K562 (cell line): ENCODE results near the gene MTSS2. TPM values are rescaled to one million over a fixed set of nuclear protein-coding genes. Genes with fewer than 3 reads are reported as not detected.

ENCODE experiments used
- ATAC-seq: fragments of 200-7000 bp; cut with Tn5 transposase; 3 replicates; pipeline ENCODE4 v1.9.1; 2020; ENCODE audit warnings: moderate library complexity
- BruUV-seq: library from RNA; stranded (reverse); fragments of 400-500 nt; replicated peaks from 2 replicates; lab custom pipeline; 2021; lab: Mats Ljungman, UMichigan
- CTCF ChIA-PET: fragments of 300-600 bp; formaldehyde crosslinking; extraction: SDS; loops from one replicate; lab custom pipeline; 2021; ENCODE audit warnings: low intra/inter-chr PET ratio; lab: Yijun Ruan, JAX
- POLR2A ChIA-PET: fragments of 300-600, 350-650 bp; sonication (Branson Sonifier 250); formaldehyde crosslinking; extraction: SDS; loops from one replicate; lab custom pipeline; 2021; ENCODE audit warnings: antibody characterized with exemption, inconsistent platforms; lab: Yijun Ruan, JAX
- DNase-seq, 4 experiments: peaks; one replicate each; pipeline versions ENCODE4 v3.0.0 to v3.0.0-alpha.2; 2011 to 2018; ENCODE audit warnings: low spot score in 3 of 4, mixed read lengths in 3 of 4; ENCODE audit errors: extremely low read depth in 1 of 4
- FAIRE-seq: peaks from 2 replicates; lab custom pipeline; 2011; peaks lifted over from hg19 to GRCh38; lab: Jason Lieb, UNC
- H2AFZ ChIP-seq: 2 replicates; pipeline ENCODE4 v1.6.0; 2011; ENCODE audit warnings: low read depth, low read length, control low read depth, inconsistent platforms
- H3K27ac ChIP-seq: fragments of 200-600 bp; 3 replicates; pipeline ENCODE4 v1.8.0; 2011; ENCODE audit warnings: low read depth, mild to moderate bottlenecking, control low read depth, inconsistent platforms, low read length, moderate library complexity, mixed read lengths; ENCODE audit errors: extremely low read depth
- H3K27me3 ChIP-seq, 2 experiments: fragments of 300-600 bp in 1 of 2; 2 replicates in 1 of 2; 3 replicates in 1 of 2; pipeline versions ENCODE4 v1.6.0 to v1.8.0; 2011; ENCODE audit warnings: inconsistent platforms in 2 of 2, low read length in 2 of 2, mild to moderate bottlenecking in 1 of 2, mixed read lengths in 1 of 2, moderate library complexity in 1 of 2; ENCODE audit not compliant: control insufficient read depth in 2 of 2, insufficient read depth in 2 of 2
- H3K36me3 ChIP-seq: fragments of 300-600 bp; 3 replicates; pipeline ENCODE4 v1.8.0; 2011; ENCODE audit warnings: mild to moderate bottlenecking, low read length, inconsistent platforms; ENCODE audit not compliant: control insufficient read depth, insufficient read depth
- H3K4me1 ChIP-seq, 2 experiments: fragments of 200-600 bp in 1 of 2; replicated peaks in 1 of 2; 2 replicates in 1 of 2; 3 replicates in 1 of 2; pipeline versions ENCODE4 v1.5.1 to v1.8.0; 2011; ENCODE audit warnings: inconsistent platforms in 2 of 2, low read length in 2 of 2, mild to moderate bottlenecking in 1 of 2, mixed read lengths in 1 of 2, moderate library complexity in 1 of 2; ENCODE audit not compliant: control insufficient read depth in 2 of 2, insufficient read depth in 2 of 2
- H3K4me2 ChIP-seq: 2 replicates; pipeline ENCODE4 v1.6.1; 2011; ENCODE audit warnings: low read length, control low read depth, inconsistent platforms, mixed read lengths; ENCODE audit not compliant: insufficient read depth
- H3K4me3 ChIP-seq: fragments of 200-600 bp; sonication (generic), shearing (Covaris generic); 2 replicates; pipeline ENCODE4 v1.5.1; 2016; ENCODE audit warnings: control low read depth, inconsistent platforms
- H3K79me2 ChIP-seq: fragments of 200-600 bp; 3 replicates; pipeline ENCODE4 v1.8.0; 2011; ENCODE audit warnings: low read length, inconsistent platforms; ENCODE audit not compliant: control insufficient read depth, insufficient read depth
- H3K9ac ChIP-seq, 2 experiments: 2 replicates each; pipeline versions ENCODE4 v1.6.0 to v1.6.1; 2011; ENCODE audit warnings: low read depth in 2 of 2, low read length in 2 of 2, control low read depth in 1 of 2, inconsistent platforms in 1 of 2, mild to moderate bottlenecking in 1 of 2, mixed read lengths in 1 of 2; ENCODE audit not compliant: insufficient read depth in 1 of 2
- H3K9me1 ChIP-seq: one replicate; pipeline ENCODE4 v1.6.0; 2011; ENCODE audit warnings: inconsistent platforms, mild to moderate bottlenecking, low read length, moderate library complexity; ENCODE audit not compliant: control insufficient read depth, insufficient read depth
- H3K9me3 ChIP-seq: replicated peaks from 2 replicates; pipeline ENCODE4 v1.5.1; 2011; ENCODE audit warnings: low read depth, low read length, inconsistent platforms; ENCODE audit not compliant: control insufficient read depth, insufficient read depth
- H4K20me1 ChIP-seq: replicated peaks from 2 replicates; pipeline ENCODE4 v1.6.1; 2011; ENCODE audit warnings: low read length, inconsistent platforms, mixed read lengths; ENCODE audit not compliant: control insufficient read depth, insufficient read depth
- CBX8 ChIP-seq: fragments of 200-600 bp; sonication (generic); IDR thresholded peaks from 2 replicates; pipeline ENCODE4 v1.6.1; 2012; ENCODE audit warnings: borderline replicate concordance, mixed run types, low read depth, mild to moderate bottlenecking, moderate library complexity, mixed read lengths, low read length, control low read depth, inconsistent platforms; ENCODE audit not compliant: poor library complexity, severe bottlenecking; ENCODE audit errors: extremely low read depth
- CHD2 ChIP-seq: IDR thresholded peaks from 2 replicates; pipeline ENCODE4 v1.6.1; 2011; ENCODE audit warnings: low read depth, low read length
- EWSR1 ChIP-seq: fragments of 450-650 bp; IDR thresholded peaks from 2 replicates; pipeline ENCODE4 v1.6.1; 2018; ENCODE audit warnings: borderline replicate concordance, mild to moderate bottlenecking, low read depth, moderate library complexity; ENCODE audit not compliant: partially characterized antibody
- GTF2E2 ChIP-seq: fragments of 200-800 bp; sonication (Bioruptor generic); IDR thresholded peaks from 2 replicates; pipeline ENCODE4 v1.6.1; 2016; ENCODE audit warnings: missing genetic modification characterization, missing compliant biosample characterization
- HMGXB4 ChIP-seq: sonication (generic); formaldehyde crosslinking; IDR thresholded peaks from 2 replicates; pipeline ENCODE4 v1.8.1; 2023; ENCODE audit warnings: mild to moderate bottlenecking, missing genetic modification reagents
- PHB2 ChIP-seq: fragments of 450-650 bp; IDR thresholded peaks from 2 replicates; pipeline ENCODE4 v1.6.1; 2017; ENCODE audit warnings: low read depth
- TCFL5 ChIP-seq: fragments of 250-450 bp; sonication (Bioruptor Pico); conservative IDR thresholded peaks from 2 replicates; pipeline ENCODE4 v1.6.1; 2021; ENCODE audit warnings: mild to moderate bottlenecking, moderate library complexity, matching md5 sums
- TFE3 ChIP-seq: fragments of 450-650 bp; formaldehyde crosslinking; IDR thresholded peaks from 2 replicates; pipeline ENCODE4 v1.4.0; 2020; ENCODE audit warnings: mild to moderate bottlenecking, mixed read lengths
- ZC3H11A ChIP-seq: IDR thresholded peaks from 2 replicates; pipeline ENCODE4 v1.6.1; 2012; ENCODE audit warnings: low read depth, low read length, improper control_type of control experiment
- ZC3H8 ChIP-seq: fragments of 450-650 bp; IDR thresholded peaks from 2 replicates; pipeline ENCODE4 v1.6.1; 2017
- ZNF551 ChIP-seq: fragments of 250-450 bp; sonication (Bioruptor Pico); IDR thresholded peaks from 2 replicates; pipeline ENCODE4 v1.5.0; 2021; ENCODE audit warnings: mild to moderate bottlenecking, moderate library complexity
- WGBS: fragments of 100-300 bp; shearing (Covaris generic); methylation state at CpG from one replicate; pipeline ENCODE4 v1.1.6; 2016; ENCODE audit warnings: low coverage, mixed read lengths; ENCODE audit not compliant: insufficient coverage; ENCODE audit errors: missing lambda C conversion rate; 5-methylcytosine and 5-hydroxymethylcytosine counted together
- in situ Hi-C: fragments of 300-500 bp; cut with MboI; formaldehyde crosslinking; loops from 4 replicates; pipeline ENCODE4 v1.15.0; 2018; ENCODE audit warnings: inconsistent platforms, mixed read lengths
- intact Hi-C: fragments of 100-400 bp; cut with micrococcal nuclease; formaldehyde crosslinking; loops from 2 replicates; pipeline ENCODE4 v1.14.2; 2022
- polyA plus RNA-seq, 8 experiments: library from polyadenylated mRNA; depleted of rRNA in 4 of 8; stranded (reverse) in 5 of 8; unstranded in 3 of 8; fragments of >200 nt; fragmentation: Nextera tagmentation in 2 of 8; fragmentation: Illumina TruSeq in 1 of 8; extraction: Ambion mirVana in 2 of 8; extraction: Trizol in 1 of 8; gene quantifications; 2 replicates each; pipeline versions ENCODE4 v1.2.1 to v1.2.3, GENCODE V29; 2011 to 2014; ENCODE audit warnings: inconsistent platforms in 1 of 8, missing spikeins in 1 of 8
- total RNA-seq, 7 experiments: library from RNA; depleted of rRNA in 6 of 7; stranded (reverse); fragments of >200 nt in 6 of 7; fragmentation: Illumina TruSeq in 2 of 7; extraction: Trizol in 2 of 7; gene quantifications; 2 replicates each; pipeline versions ENCODE4 v1.2.1 to v1.2.3, GENCODE V29; 2011 to 2021; ENCODE audit warnings: low replicate concordance in 1 of 7
- TF ChIP-seq, protein P1 (sequence below): sonication (generic); formaldehyde crosslinking; IDR thresholded peaks from 2 replicates; pipeline ENCODE4 v1.8.0; 2022; ENCODE audit warnings: missing genetic modification reagents, mild to moderate bottlenecking, moderate library complexity, borderline replicate concordance
- TF ChIP-seq, protein P2 (sequence below): sonication (generic); formaldehyde crosslinking; IDR thresholded peaks from 2 replicates; pipeline ENCODE4 v1.8.1; 2023; ENCODE audit warnings: mild to moderate bottlenecking, missing genetic modification reagents

The MTSS2 gene
- total and polyA plus RNA-seq, 9 of the 15 experiments (the other 6 are each of a cell fraction or from before 2014, with no cell fraction given) = 0.11 to 60.3 (median 16.9) TPM

DNA sequence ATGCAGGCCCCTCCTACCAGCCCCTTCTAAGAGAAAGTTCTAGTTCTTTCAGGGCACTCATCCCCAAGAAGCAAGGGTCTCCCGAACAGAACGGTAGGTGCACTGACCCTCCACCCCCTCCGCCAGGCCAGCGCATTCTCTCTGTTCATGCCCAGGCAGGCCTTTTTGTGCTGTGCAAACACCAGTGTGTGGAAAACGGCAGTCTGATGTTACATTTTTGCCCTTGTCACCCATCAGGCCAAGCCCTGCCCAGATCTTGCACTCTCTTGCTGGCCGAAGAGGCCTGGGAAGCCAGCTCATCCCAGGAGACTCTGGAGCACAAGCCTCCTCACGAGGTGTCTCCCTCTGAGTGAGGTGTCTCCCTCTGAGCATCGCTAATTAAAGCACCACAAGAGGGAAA is 16.1 kb upstream of the MTSS2 start (continued):
- TF ChIP-seq, protein P1, sequence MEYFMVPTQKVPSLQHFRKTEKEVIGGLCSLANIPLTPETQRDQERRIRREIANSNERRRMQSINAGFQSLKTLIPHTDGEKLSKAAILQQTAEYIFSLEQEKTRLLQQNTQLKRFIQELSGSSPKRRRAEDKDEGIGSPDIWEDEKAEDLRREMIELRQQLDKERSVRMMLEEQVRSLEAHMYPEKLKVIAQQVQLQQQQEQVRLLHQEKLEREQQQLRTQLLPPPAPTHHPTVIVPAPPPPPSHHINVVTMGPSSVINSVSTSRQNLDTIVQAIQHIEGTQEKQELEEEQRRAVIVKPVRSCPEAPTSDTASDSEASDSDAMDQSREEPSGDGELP = no peak
- TF ChIP-seq ZNF551 = no peak
- no peak for TF ChIP-seq ZC3H8
- TF ChIP-seq CHD2 = no peak
- no peak for TF ChIP-seq ZC3H11A
- TF ChIP-seq, all 486 proteins: peak for 0

GRCh38 chr16:70701596-70701995 is 15.7 kb upstream of the MTSS2 start:
- H3K9me1 ChIP-seq = peaks cover 4% of the 10 kb centered on the region
- ChIA-PET POLR2A (no interaction called here), CTCF (no interaction called here)
- no peak overlapping the region for H3K4me2 ChIP-seq
- intact Hi-C loops (no loop called here), in situ Hi-C loops (no loop called here)
- H3K9ac ChIP-seq = peak overlapping the region in 1 of 2 experiments; percentile 83; a peak in 2 of 4 replicates
- no peaks in the 10 kb centered on the region for H3K27me3 ChIP-seq
- no peaks in the 10 kb centered on the region for H3K9me3 ChIP-seq
- ATAC-seq (no peak), FAIRE-seq (no peak), DNase-seq (no peak)
- no peak overlapping the region for H3K27ac ChIP-seq
- WGBS = 86% methylated on average over 7 of the region's 9 CpGs
- no peaks in the 10 kb centered on the region for H3K79me2 ChIP-seq
- no peak overlapping the region for H2AFZ ChIP-seq
- H4K20me1 ChIP-seq = no peaks in the 10 kb centered on the region
- no TSS peak for BruUV-seq
- peaks cover 14% of the 10 kb centered on the region; the same call in 1 of the 3 replicates for H3K36me3 ChIP-seq
- H3K4me1 ChIP-seq = peaks cover 4 to 72% of the 10 kb centered on the region in 2 experiments; a peak in 4 of 5 replicates
- H3K4me3 ChIP-seq = no peak overlapping the region
- no peak for TF ChIP-seq GTF2E2 (tag)
- no peak for TF ChIP-seq TFE3 (CRISPR knock-in tag)
- no peak for TF ChIP-seq PHB2
- no peak for TF ChIP-seq CBX8
- no peak for TF ChIP-seq TCFL5
- TF ChIP-seq HMGXB4 = no peak
- TF ChIP-seq, protein P2, sequence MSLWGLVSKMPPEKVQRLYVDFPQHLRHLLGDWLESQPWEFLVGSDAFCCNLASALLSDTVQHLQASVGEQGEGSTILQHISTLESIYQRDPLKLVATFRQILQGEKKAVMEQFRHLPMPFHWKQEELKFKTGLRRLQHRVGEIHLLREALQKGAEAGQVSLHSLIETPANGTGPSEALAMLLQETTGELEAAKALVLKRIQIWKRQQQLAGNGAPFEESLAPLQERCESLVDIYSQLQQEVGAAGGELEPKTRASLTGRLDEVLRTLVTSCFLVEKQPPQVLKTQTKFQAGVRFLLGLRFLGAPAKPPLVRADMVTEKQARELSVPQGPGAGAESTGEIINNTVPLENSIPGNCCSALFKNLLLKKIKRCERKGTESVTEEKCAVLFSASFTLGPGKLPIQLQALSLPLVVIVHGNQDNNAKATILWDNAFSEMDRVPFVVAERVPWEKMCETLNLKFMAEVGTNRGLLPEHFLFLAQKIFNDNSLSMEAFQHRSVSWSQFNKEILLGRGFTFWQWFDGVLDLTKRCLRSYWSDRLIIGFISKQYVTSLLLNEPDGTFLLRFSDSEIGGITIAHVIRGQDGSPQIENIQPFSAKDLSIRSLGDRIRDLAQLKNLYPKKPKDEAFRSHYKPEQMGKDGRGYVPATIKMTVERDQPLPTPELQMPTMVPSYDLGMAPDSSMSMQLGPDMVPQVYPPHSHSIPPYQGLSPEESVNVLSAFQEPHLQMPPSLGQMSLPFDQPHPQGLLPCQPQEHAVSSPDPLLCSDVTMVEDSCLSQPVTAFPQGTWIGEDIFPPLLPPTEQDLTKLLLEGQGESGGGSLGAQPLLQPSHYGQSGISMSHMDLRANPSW (CRISPR knock-in tag) = no peak
- TF ChIP-seq EWSR1 = no peak
- TF ChIP-seq, all 486 proteins: peak for 0
